ENCODE data around the gene SCD5.

SCD5 gene

DNA sequence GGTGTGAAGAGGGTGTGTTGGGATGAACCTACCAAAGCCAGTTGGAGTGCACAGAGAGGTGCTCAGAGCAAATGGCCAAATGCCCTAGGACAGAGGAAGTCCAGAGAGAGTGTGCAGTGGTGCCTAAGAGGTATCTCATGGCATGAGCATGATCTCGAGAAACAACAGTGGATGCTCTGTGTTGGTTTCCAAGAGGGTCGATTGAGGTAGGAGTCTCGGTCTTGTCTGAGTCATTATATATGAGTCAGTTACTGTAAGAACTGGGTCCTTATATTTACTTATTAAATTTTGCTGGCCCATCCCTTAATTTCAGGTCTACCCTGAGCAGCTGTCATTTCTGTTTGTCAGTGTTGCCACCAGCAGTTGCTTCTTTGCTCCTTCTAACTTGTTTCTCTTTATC is 150.2 kb downstream of the SCD5 start:
- TF ChIP-seq BHLHE40 (IDR thresholded peaks at IDR 0.05; ENCODE audit: borderline replicate concordance) = no peak
- TF ChIP-seq FOXA1 (IDR thresholded peaks at IDR 0.05) = no peak
- no peak for TF ChIP-seq TARDBP (IDR thresholded peaks at IDR 0.05)
- TF ChIP-seq ZNF384 (IDR thresholded peaks at IDR 0.05) = no peak
- no peak for TF ChIP-seq FOXK2 (IDR thresholded peaks at IDR 0.05)
- TF ChIP-seq SUZ12 (IDR thresholded peaks at IDR 0.05) = no peak
- TF ChIP-seq CTBP1 (IDR thresholded peaks at IDR 0.05; ENCODE audit: borderline replicate concordance) = no peak
- TF ChIP-seq NFRKB (IDR thresholded peaks at IDR 0.05) = no peak
- no peak for TF ChIP-seq SP1 (IDR thresholded peaks at IDR 0.05)
- TF ChIP-seq, protein P1, sequence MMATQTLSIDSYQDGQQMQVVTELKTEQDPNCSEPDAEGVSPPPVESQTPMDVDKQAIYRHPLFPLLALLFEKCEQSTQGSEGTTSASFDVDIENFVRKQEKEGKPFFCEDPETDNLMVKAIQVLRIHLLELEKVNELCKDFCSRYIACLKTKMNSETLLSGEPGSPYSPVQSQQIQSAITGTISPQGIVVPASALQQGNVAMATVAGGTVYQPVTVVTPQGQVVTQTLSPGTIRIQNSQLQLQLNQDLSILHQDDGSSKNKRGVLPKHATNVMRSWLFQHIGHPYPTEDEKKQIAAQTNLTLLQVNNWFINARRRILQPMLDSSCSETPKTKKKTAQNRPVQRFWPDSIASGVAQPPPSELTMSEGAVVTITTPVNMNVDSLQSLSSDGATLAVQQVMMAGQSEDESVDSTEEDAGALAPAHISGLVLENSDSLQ (IDR thresholded peaks at IDR 0.05) = no peak
- TF ChIP-seq ARNT (IDR thresholded peaks at IDR 0.05) = no peak
- TF ChIP-seq FOXM1 (IDR thresholded peaks at IDR 0.05; ENCODE audit: borderline replicate concordance) = no peak
- TF ChIP-seq L3MBTL2 (conservative IDR thresholded peaks at IDR 0.05) = no peak
- TF ChIP-seq ELF4 (IDR thresholded peaks at IDR 0.05) = no peak
- TF ChIP-seq LEF1 (IDR thresholded peaks at IDR 0.05; ENCODE audit: borderline replicate concordance) = no peak
- TF ChIP-seq HDGF (IDR thresholded peaks at IDR 0.05; ENCODE audit: borderline replicate concordance) = no peak
- DNase-seq (ENCODE audit: extremely low spot score) = no peak
- CTCF ChIA-PET = no interaction called here
- POLR2A ChIA-PET = no interaction called here

DNA sequence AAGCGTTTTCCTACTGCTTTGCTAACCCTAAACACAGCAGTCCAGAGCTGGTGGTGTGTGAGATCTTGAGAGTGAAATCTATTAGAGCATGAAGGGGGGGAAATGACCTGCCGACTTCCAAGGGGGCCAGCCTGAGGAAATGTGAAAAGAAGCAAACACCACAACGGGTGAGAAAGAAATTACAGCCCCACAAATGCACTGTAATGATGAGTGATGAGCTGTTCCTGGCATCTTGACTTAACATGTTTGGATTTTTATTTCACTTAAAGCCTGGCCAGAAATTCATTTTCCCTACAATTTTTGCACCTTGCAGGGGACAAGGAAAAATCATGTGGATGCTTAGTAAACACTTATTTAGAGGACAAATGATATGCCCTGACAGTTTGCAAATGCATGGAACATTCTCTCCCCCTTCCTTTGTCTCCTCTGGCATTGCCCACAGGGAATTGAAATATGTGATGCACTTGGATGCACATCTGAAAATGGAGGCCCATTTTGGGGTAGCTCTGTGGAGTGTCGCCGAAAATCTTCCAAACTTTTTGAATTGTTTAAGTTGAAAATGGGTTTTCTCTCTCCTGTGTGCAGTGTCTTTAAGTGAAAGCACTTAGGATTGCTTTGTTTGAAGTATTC is 152.5 kb downstream of the SCD5 start:
- ChIA-PET POLR2A (no interaction called here), CTCF (no interaction called here)
- TF ChIP-seq LEF1 (IDR thresholded peaks at IDR 0.05; ENCODE audit: borderline replicate concordance) (no peak), HDGF (IDR thresholded peaks at IDR 0.05; ENCODE audit: borderline replicate concordance) (no peak), FOXK2 (IDR thresholded peaks at IDR 0.05) (no peak), ARNT (IDR thresholded peaks at IDR 0.05) (no peak), SP1 (IDR thresholded peaks at IDR 0.05) (no peak), ELF4 (IDR thresholded peaks at IDR 0.05) (no peak), CTBP1 (IDR thresholded peaks at IDR 0.05; ENCODE audit: borderline replicate concordance) (no peak), SUZ12 (IDR thresholded peaks at IDR 0.05) (no peak), L3MBTL2 (conservative IDR thresholded peaks at IDR 0.05) (no peak)
- DNase-seq (ENCODE audit: extremely low spot score) = no peak

DNA sequence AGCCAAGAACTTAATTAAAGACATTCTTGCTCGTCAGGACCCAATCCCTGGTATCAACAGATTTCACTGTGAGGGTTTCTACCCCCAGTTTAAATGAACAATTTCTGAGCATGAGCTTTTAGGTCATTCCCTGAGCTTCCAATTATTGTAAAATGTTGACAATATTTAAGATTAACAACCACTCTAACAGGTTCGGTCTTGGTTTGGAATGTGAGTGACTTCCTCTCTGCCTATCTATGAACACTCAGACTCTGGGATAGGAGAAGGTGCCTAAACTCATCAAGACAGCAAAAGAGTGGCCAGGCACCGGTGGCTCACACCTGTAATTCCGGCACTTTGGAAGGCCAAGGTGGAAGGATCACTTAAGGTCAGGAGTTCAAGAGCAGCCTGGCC is 153.9 kb downstream of the SCD5 start:
- CTCF ChIA-PET = no interaction called here
- no peak for DNase-seq (ENCODE audit: extremely low spot score)
- POLR2A ChIA-PET = no interaction called here
- TF ChIP-seq, protein P1 (IDR thresholded peaks at IDR 0.05) = no peak
- TF ChIP-seq NFRKB (IDR thresholded peaks at IDR 0.05) (no peak), TARDBP (IDR thresholded peaks at IDR 0.05) (no peak), FOXK2 (IDR thresholded peaks at IDR 0.05) (no peak)

DNA sequence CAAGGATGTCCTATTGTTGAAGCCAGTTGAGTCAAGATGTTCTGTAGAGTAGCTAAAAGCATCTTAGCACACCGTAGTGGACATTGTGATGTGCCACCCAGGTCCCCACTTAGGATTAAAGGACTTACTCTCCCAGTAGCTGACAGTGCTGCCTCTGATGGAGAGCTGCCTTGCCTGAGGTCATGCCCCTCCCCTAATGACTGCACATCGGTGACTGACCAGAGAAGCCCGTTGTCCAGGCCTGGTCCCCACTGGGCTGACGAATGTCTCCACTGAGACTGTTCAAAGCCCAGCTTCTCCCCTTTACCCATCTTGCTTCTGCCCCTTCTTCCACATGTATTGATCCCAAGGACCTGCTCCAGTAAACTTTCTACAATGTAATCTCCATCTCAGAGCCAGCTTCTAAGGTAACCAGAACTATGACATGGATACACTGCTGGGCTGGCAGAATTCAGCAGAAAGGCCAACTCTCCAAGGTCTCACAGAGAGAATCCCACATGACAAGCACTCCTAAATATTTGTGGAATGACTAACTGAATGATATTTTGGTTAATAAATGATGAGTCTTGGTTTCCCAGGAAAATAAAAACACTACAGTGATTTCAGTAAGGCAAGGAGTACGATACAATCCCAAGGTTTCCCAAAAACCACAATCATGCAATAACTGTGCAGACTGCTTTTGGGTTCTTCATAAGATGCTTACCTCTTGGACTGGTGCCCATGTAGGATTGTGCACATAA is 154.4 kb downstream of the SCD5 start:
- CTCF ChIA-PET = no interaction called here
- POLR2A ChIA-PET = no interaction called here
- DNase-seq (ENCODE audit: extremely low spot score) = no peak
- TF ChIP-seq CTBP1 (IDR thresholded peaks at IDR 0.05; ENCODE audit: borderline replicate concordance) = no peak
- no peak for TF ChIP-seq ELF4 (IDR thresholded peaks at IDR 0.05)
- TF ChIP-seq SUZ12 (IDR thresholded peaks at IDR 0.05) = no peak
- no peak for TF ChIP-seq LEF1 (IDR thresholded peaks at IDR 0.05; ENCODE audit: borderline replicate concordance)
- no peak for TF ChIP-seq TARDBP (IDR thresholded peaks at IDR 0.05)
- TF ChIP-seq ZNF384 (IDR thresholded peaks at IDR 0.05) = no peak
- TF ChIP-seq BHLHE40 (IDR thresholded peaks at IDR 0.05; ENCODE audit: borderline replicate concordance) = no peak
- TF ChIP-seq HDGF (IDR thresholded peaks at IDR 0.05; ENCODE audit: borderline replicate concordance) = no peak
- TF ChIP-seq FOXK2 (IDR thresholded peaks at IDR 0.05) = no peak
- TF ChIP-seq FOXM1 (IDR thresholded peaks at IDR 0.05; ENCODE audit: borderline replicate concordance) = no peak
- no peak for TF ChIP-seq L3MBTL2 (conservative IDR thresholded peaks at IDR 0.05)
- no peak for TF ChIP-seq NFRKB (IDR thresholded peaks at IDR 0.05)
- TF ChIP-seq ARNT (IDR thresholded peaks at IDR 0.05) = no peak
- no peak for TF ChIP-seq SP1 (IDR thresholded peaks at IDR 0.05)
- no peak for TF ChIP-seq FOXA1 (IDR thresholded peaks at IDR 0.05)

DNA sequence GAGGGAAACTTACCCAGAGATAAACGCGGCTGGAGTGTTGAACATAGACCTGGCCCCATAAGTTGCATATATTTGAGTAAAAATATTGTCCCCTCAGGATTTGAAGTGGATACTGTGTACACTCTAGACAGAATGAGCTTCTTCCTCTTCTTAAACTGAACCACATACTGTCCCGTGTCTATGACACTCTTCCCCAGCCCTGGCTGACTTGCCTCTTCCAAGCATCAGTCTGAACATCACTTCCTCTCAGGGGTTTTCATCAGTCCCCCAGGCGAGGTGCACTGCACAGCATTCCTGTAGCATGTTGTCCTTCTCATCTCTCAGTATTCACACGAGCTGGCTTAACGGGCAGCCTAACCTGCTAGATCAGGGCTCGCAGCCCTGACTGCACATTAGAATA is 156.3 kb downstream of the SCD5 start:
- ChIA-PET POLR2A (no interaction called here), CTCF (no interaction called here)
- TF ChIP-seq, protein P1 (IDR thresholded peaks at IDR 0.05) = no peak
- no peak for TF ChIP-seq TARDBP (IDR thresholded peaks at IDR 0.05)
- no peak for TF ChIP-seq L3MBTL2 (conservative IDR thresholded peaks at IDR 0.05)
- TF ChIP-seq ELF4 (IDR thresholded peaks at IDR 0.05) = no peak
- TF ChIP-seq ZNF384 (IDR thresholded peaks at IDR 0.05) = no peak
- no peak for TF ChIP-seq FOXM1 (IDR thresholded peaks at IDR 0.05; ENCODE audit: borderline replicate concordance)
- TF ChIP-seq SUZ12 (IDR thresholded peaks at IDR 0.05) = no peak
- no peak for TF ChIP-seq SP1 (IDR thresholded peaks at IDR 0.05)
- no peak for TF ChIP-seq FOXA1 (IDR thresholded peaks at IDR 0.05)
- TF ChIP-seq ARNT (IDR thresholded peaks at IDR 0.05) = no peak
- no peak for TF ChIP-seq FOXK2 (IDR thresholded peaks at IDR 0.05)
- no peak for TF ChIP-seq BHLHE40 (IDR thresholded peaks at IDR 0.05; ENCODE audit: borderline replicate concordance)
- TF ChIP-seq LEF1 (IDR thresholded peaks at IDR 0.05; ENCODE audit: borderline replicate concordance) = no peak
- DNase-seq (ENCODE audit: extremely low spot score) = no peak

DNA sequence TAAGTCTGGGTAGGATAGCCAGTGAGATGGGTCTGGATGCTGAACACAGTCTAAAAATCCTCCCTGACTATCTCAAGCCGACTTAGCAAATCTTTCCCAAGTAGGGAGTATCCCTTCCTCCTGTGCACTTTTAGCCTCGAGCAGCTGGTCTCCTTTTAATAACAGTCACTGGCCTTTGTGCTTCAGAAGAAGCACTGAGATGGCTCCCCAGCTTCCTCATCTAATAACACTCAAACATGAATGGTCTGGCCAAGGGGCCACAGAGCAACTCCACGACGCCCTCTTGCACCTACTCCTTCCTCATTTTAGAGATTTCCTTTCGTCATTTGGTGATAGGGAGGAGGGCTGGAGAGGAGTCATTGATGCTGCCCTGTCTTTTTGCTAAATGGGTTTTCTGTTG is 158.1 kb downstream of the SCD5 start:
- TF ChIP-seq L3MBTL2 (conservative IDR thresholded peaks at IDR 0.05) (no peak), ELF4 (IDR thresholded peaks at IDR 0.05) (no peak), SP1 (IDR thresholded peaks at IDR 0.05) (no peak), FOXK2 (IDR thresholded peaks at IDR 0.05) (no peak), BHLHE40 (IDR thresholded peaks at IDR 0.05; ENCODE audit: borderline replicate concordance) (no peak), CTBP1 (IDR thresholded peaks at IDR 0.05; ENCODE audit: borderline replicate concordance) (no peak), NFRKB (IDR thresholded peaks at IDR 0.05) (no peak), ZNF384 (IDR thresholded peaks at IDR 0.05) (no peak), ARNT (IDR thresholded peaks at IDR 0.05) (no peak), FOXA1 (IDR thresholded peaks at IDR 0.05) (no peak)
- TF ChIP-seq, protein P1 (IDR thresholded peaks at IDR 0.05) = no peak
- CTCF ChIA-PET = no interaction called here
- POLR2A ChIA-PET = no interaction called here
- DNase-seq (ENCODE audit: extremely low spot score) = no peak
